Ovary (tissue), 3 donors: ENCODE results near the gene JPH4.

ENCODE experiments used
- CTCF ChIP-seq, 3 donors: fragments of 450-650 bp in 2 of 3; fragments of 200-600 bp in 1 of 3; IDR thresholded peaks; one replicate each; pipeline versions ENCODE4 v1.5.1 to v1.8.0; 2016 to 2022; ENCODE audit warnings: antibody characterized with exemption in 3 of 3, mild to moderate bottlenecking in 1 of 3
- EP300 ChIP-seq: sonication (generic); formaldehyde crosslinking; IDR thresholded peaks from one replicate; pipeline ENCODE4 v1.6.1; 2017; ENCODE audit warnings: antibody characterized with exemption
- POLR2A ChIP-seq: fragments of 450-650 bp; IDR thresholded peaks from one replicate; pipeline ENCODE4 v1.6.1; 2017; ENCODE audit warnings: antibody characterized with exemption, mild to moderate bottlenecking, moderate library complexity
- donor health status: DM: no; HTN: no; CAD: no.

- TF ChIP-seq CTCF (IDR thresholded peaks at IDR 0.05) (no peak), EP300 (no peak), POLR2A (no peak)
Measured at GRCh38 chr14:23521785-23522640, 56.6 kb downstream of the JPH4 start.
